Caco-2 (cell line): ENCODE data around the gene NIP7. TPM values are rescaled to one million over a fixed set of nuclear protein-coding genes. Genes with fewer than 3 reads are reported as not detected.

ENCODE experiments used
- BruUV-seq: library from RNA; stranded (reverse); fragments of 400-500 nt; replicated peaks from 2 replicates; lab custom pipeline; 2021; lab: Mats Ljungman, UMichigan
- CTCF ChIA-PET: fragments of 300-600 bp; sonication (Branson Sonifier 250); formaldehyde crosslinking; loops from one replicate; lab custom pipeline; 2022; ENCODE audit warnings: antibody characterized with exemption; lab: Charles Lee
- POLR2A ChIA-PET: fragments of 300-600 bp; sonication (Branson Sonifier 250); formaldehyde crosslinking; loops from one replicate; lab custom pipeline; 2022; ENCODE audit warnings: antibody characterized with exemption; lab: Charles Lee
- DNase-seq, 2 experiments: peaks; one replicate each; pipeline versions ENCODE4 v3.0.0 to v3.0.0-alpha.2; 2020 to 2022
- H3K27me3 ChIP-seq: replicated peaks from 2 replicates; pipeline ENCODE4 v1.6.0; 2011; ENCODE audit warnings: low read length; ENCODE audit not compliant: control insufficient read depth, insufficient read depth
- H3K36me3 ChIP-seq: 2 replicates; pipeline ENCODE4 v1.5.1; 2011; ENCODE audit warnings: low read length; ENCODE audit not compliant: control insufficient read depth, insufficient read depth
- H3K4me1 ChIP-seq: fragments of 250-450 bp; sonication (Bioruptor Pico); 2 replicates; pipeline ENCODE4 v1.5.1; 2020; ENCODE audit warnings: mild to moderate bottlenecking
- H3K4me3 ChIP-seq: 2 replicates; pipeline ENCODE4 v1.5.1; 2011; ENCODE audit warnings: low read depth, mild to moderate bottlenecking, control low read depth, low read length
- H3K9me3 ChIP-seq: fragments of 250-450 bp; sonication (Bioruptor Pico); 2 replicates; pipeline ENCODE4 v1.5.1; 2020; ENCODE audit warnings: mild to moderate bottlenecking, moderate library complexity
- H3K27ac Mint-ChIP-seq: one replicate; pipeline ENCODE4 v1.8.0; 2022; ENCODE audit warnings: mixed read lengths; ENCODE audit not compliant: unreplicated experiment
- H3K27me3 Mint-ChIP-seq: one replicate; pipeline ENCODE4 v1.8.0; 2022; ENCODE audit warnings: mixed read lengths; ENCODE audit not compliant: insufficient read depth, unreplicated experiment
- H3K36me3 Mint-ChIP-seq: one replicate; pipeline ENCODE4 v1.8.0; 2022; ENCODE audit warnings: mild to moderate bottlenecking, mixed read lengths; ENCODE audit not compliant: insufficient read depth, unreplicated experiment
- H3K4me1 Mint-ChIP-seq: one replicate; pipeline ENCODE4 v1.8.0; 2022; ENCODE audit warnings: low read depth, mixed read lengths; ENCODE audit not compliant: unreplicated experiment
- H3K4me3 Mint-ChIP-seq: one replicate; pipeline ENCODE4 v1.8.0; 2022; ENCODE audit warnings: mild to moderate bottlenecking, moderate library complexity, mixed read lengths; ENCODE audit not compliant: unreplicated experiment
- H3K9me3 Mint-ChIP-seq: one replicate; pipeline ENCODE4 v1.8.0; 2022; ENCODE audit warnings: mixed read lengths; ENCODE audit not compliant: unreplicated experiment
- intact Hi-C: fragments of 100-400 bp; cut with micrococcal nuclease; formaldehyde crosslinking; loops from one replicate; pipeline ENCODE4 v1.10.0; 2022; ENCODE audit not compliant: unreplicated experiment
- total RNA-seq: library from RNA; stranded (reverse); gene quantifications from 2 replicates; pipeline ENCODE4 v1.2.3, GENCODE V29; 2022
- TF ChIP-seq, protein P1 (sequence below), 2 experiments: fragments of 200-600 bp in 1 of 2; IDR thresholded peaks; 1 replicate in 1 of 2; 2 replicates in 1 of 2; pipeline versions ENCODE4 v1.5.1 to v1.8.0; 2011 to 2022; ENCODE audit warnings: antibody characterized with exemption in 1 of 2, control low read depth in 1 of 2, inconsistent platforms in 1 of 2, low read depth in 1 of 2, low read length in 1 of 2, mild to moderate bottlenecking in 1 of 2, moderate library complexity in 1 of 2; ENCODE audit not compliant: insufficient read depth in 1 of 2, severe bottlenecking in 1 of 2, unreplicated experiment in 1 of 2

Gene NIP7
- total RNA-seq, 1 experiment from 2014 or later = 65.6 TPM

DNA sequence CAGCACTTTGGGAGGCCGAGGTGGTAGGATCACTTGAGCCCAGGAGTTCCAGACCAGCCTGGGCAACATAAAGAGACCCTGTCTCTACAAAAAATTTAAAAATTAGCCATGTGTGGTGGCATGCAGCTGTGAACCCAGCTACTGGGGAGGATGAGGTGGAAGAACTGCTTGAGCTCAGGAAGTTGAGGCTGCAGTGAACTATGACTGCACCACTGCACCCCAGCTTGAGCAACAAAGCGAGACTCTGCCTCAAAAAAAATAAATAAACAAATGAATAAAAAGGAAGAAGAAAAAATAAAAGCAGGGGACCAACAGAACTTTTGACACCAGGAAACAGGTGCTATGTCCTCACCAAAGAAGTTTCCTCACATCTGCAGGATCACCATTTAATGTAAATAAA is 32.0 kb downstream of the NIP7 start:
- CTCF ChIA-PET = no interaction called here
- H3K36me3 ChIP-seq = peaks cover 6% of the 10 kb centered on the region
- TF ChIP-seq, protein P1, sequence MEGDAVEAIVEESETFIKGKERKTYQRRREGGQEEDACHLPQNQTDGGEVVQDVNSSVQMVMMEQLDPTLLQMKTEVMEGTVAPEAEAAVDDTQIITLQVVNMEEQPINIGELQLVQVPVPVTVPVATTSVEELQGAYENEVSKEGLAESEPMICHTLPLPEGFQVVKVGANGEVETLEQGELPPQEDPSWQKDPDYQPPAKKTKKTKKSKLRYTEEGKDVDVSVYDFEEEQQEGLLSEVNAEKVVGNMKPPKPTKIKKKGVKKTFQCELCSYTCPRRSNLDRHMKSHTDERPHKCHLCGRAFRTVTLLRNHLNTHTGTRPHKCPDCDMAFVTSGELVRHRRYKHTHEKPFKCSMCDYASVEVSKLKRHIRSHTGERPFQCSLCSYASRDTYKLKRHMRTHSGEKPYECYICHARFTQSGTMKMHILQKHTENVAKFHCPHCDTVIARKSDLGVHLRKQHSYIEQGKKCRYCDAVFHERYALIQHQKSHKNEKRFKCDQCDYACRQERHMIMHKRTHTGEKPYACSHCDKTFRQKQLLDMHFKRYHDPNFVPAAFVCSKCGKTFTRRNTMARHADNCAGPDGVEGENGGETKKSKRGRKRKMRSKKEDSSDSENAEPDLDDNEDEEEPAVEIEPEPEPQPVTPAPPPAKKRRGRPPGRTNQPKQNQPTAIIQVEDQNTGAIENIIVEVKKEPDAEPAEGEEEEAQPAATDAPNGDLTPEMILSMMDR (IDR thresholded peaks at IDR 0.05; ENCODE audit: insufficient read depth in 1 of 2, low read depth in 1 of 2, low read length in 1 of 2, severe bottlenecking in 1 of 2, unreplicated experiment in 1 of 2) = no peak
- peaks cover 14% of the 10 kb centered on the region for H3K4me1 Mint-ChIP-seq
- H3K27me3 Mint-ChIP-seq = no peaks in the 10 kb centered on the region
- no peak overlapping the region for H3K4me3 ChIP-seq
- DNase-seq = no peak
- no peaks in the 10 kb centered on the region for H3K27me3 ChIP-seq
- BruUV-seq = no TSS peak
- intact Hi-C loops = loop anchor here (5.0 kb wide), 1 partner anchor 34 kb away; the partner anchor contains the start of genes COG8 and NIP7
- no peaks in the 10 kb centered on the region for H3K9me3 Mint-ChIP-seq
- peaks cover 16% of the 10 kb centered on the region for H3K4me1 ChIP-seq
- POLR2A ChIA-PET = no interaction called here
- no peak overlapping the region for H3K4me3 Mint-ChIP-seq
- no peaks in the 10 kb centered on the region for H3K9me3 ChIP-seq
- H3K27ac Mint-ChIP-seq = no peak overlapping the region
- peaks cover 61% of the 10 kb centered on the region for H3K36me3 Mint-ChIP-seq

DNA sequence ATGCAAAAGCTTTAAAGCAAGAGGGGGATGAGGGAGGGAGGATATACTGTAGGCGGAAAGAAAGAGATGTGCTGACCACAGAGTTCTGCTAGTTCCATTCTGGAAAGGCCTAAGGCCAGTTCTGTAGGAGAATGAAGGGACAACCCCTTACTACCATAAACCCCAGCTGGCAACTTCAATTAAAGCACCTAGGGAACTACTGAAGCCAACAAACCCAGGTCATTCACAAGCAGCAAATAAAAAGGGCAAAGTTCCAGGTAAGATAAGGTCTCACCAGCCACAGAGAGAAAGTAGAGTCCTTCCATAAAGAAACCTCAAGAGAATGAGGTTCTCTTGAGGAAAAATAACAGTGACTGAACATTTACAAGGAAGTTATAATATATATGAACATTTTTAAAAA is 33.4 kb downstream of the NIP7 start:
- DNase-seq = peak; percentile 35 to 39

DNA sequence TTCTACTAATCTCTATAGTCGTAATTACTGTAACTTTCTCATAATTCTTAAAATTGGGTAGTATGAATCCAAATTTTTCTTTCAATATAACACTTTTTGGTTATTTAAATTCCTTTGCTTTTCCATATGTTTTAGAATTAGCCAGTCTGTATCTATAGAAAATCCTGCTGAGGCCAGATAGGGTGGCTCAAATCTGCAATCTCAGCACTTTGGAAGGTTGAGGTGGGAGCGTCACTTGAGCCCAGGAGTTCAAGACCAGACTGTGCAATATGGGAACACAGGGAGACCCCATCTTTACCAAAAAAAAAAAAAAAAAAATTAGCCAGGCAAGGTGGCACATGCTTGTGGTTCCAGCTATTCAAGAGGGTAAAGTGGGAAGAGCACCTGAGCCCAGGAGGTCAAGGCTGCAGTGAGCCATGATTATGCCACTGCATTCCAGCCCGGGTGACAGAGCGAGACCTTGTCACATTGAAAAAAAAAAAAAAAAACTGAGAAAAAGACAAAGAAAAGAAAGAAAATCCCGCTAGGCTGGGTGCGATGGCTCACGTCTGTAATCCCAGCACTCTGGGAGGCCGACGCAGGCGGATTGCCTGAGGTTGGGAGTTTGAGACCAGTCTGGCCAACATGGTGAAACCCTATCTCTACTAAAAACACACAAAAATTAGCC is 37.0 kb downstream of the NIP7 start:
- POLR2A ChIA-PET = interaction anchor here (0.7 kb wide), 1 partner anchor 7 kb away, joined by 4 read pairs; no protein-coding TSS in a partner anchor
- peaks cover 60% of the 10 kb centered on the region for H3K36me3 Mint-ChIP-seq
- no peaks in the 10 kb centered on the region for H3K27me3 ChIP-seq
- H3K4me1 Mint-ChIP-seq = peaks cover 7% of the 10 kb centered on the region
- peaks cover 2% of the 10 kb centered on the region; the same call in 1 of the 2 replicates for H3K36me3 ChIP-seq
- no peak overlapping the region for H3K27ac Mint-ChIP-seq
- no peak overlapping the region for H3K4me3 Mint-ChIP-seq
- H3K4me3 ChIP-seq = no peak overlapping the region
- H3K9me3 Mint-ChIP-seq = no peaks in the 10 kb centered on the region
- TF ChIP-seq, protein P1 (IDR thresholded peaks at IDR 0.05; ENCODE audit: insufficient read depth in 1 of 2, low read depth in 1 of 2, low read length in 1 of 2, severe bottlenecking in 1 of 2, unreplicated experiment in 1 of 2) = no peak
- peaks cover 16% of the 10 kb centered on the region for H3K4me1 ChIP-seq
- CTCF ChIA-PET = interaction anchor here (0.9 kb wide), 1 partner anchor 26 kb away, joined by 3 read pairs; no protein-coding TSS in a partner anchor
- no peaks in the 10 kb centered on the region for H3K9me3 ChIP-seq
- no TSS peak for BruUV-seq
- DNase-seq = peak in 1 of 2 experiments; percentile 14
- intact Hi-C loops = no loop called here
- H3K27me3 Mint-ChIP-seq = no peaks in the 10 kb centered on the region

More for the DNA sequence above, 33.4 kb downstream of the NIP7 start:
- Histone ChIP-seq H3K4me3 (no peak overlapping the region), H3K4me1 (peaks cover 16% of the 10 kb centered on the region), H3K9me3 (no peaks in the 10 kb centered on the region), H3K36me3 (peaks cover 4% of the 10 kb centered on the region), H3K27me3 (no peaks in the 10 kb centered on the region)
- Mint-ChIP-seq H3K36me3 (peaks cover 62% of the 10 kb centered on the region), H3K27me3 (no peaks in the 10 kb centered on the region), H3K4me1 (peaks cover 14% of the 10 kb centered on the region), H3K9me3 (no peaks in the 10 kb centered on the region), H3K27ac (no peak overlapping the region), H3K4me3 (no peak overlapping the region)
- POLR2A ChIA-PET = no interaction called here
- no TSS peak for BruUV-seq
- TF ChIP-seq, protein P1 (IDR thresholded peaks at IDR 0.05; ENCODE audit: insufficient read depth in 1 of 2, low read depth in 1 of 2, low read length in 1 of 2, severe bottlenecking in 1 of 2, unreplicated experiment in 1 of 2) = no peak
- intact Hi-C loops = loop anchor here (5.0 kb wide), 1 partner anchor 36 kb away; the partner anchor contains the start of genes COG8 and NIP7
- CTCF ChIA-PET = no interaction called here
